Activated CD8-positive, alpha-beta memory T cell treated with anti-CD3 and anti-CD28 coated beads, Interleukin-2, amount 50 U/mL, for 48 hours (primary cell): ENCODE measurements around the gene FZD4.
"Not testable (repeated sequence)": the region's sequence is repeated elsewhere in the genome, so short reads cannot be mapped to it uniquely, and the experiment has no call there.

Experiments
- DNase-seq: peaks from one replicate; pipeline ENCODE4 v3.0.0-alpha.2; 2020

Gene FZD4

DNA sequence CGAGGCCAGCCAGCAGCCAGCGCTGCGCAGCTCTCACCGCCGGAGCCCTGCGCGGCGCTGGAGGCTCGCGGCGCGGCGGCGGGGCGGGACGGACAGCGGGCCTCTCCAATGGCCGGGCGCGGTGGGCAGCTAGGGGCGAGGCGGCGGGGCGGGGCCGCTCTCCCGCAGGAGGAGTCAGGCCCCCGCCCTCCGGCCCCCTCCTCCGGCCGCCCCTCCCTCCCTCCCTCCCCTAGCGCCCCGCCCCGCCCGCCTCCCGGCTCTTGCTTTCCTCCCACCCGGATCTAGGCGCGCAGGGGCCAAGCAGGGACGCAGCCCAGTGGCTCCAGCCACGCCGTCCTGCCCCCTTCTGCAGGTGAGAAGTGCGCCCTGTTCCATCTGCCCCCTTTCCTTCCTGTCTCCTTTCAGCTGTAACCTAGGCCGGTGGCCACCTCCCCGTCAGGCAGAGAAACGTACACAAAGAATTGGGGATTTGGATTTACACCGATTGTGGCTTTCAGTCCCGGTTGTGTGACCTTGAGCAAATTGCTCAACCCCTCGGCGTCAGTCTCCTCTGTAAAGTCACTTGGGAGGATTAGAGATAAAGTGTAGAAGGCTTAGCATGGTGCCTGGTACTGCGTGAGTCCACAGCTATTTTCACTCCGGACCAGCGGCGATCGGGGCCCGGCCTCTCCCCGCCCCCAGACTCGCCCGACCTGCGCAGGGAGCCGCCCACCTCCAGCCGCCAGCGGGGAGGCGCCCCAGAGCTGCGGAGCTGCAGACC lies at the start of gene FZD4:
TSS of gene FZD4 (minus strand) at position 35 of the 760 bp plus-strand sequence. CDS start 310 bp downstream, outside the sequence.
- peak; percentile 82 for DNase-seq

DNA sequence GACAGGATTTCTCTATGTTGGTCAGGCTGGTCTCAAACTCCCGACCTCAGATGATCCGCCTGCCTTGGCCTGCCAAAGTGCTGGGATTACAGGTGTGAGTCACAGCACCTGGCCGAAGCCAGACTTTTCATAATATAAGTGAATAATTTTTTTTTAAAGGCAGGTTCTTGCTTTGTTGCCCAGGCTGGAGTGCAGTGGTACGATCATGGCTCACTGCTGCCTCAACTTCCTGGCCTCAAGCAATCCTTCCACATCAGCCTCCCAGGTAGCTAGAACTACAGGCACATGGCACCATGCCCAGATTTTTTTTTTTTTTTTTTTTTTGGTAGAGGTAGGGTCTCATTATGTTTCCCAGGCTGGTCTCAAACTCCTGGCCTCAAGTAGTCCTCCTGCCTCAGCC lies 49.1 kb upstream of the FZD4 start:
- DNase-seq = not testable (repeated sequence)

DNA sequence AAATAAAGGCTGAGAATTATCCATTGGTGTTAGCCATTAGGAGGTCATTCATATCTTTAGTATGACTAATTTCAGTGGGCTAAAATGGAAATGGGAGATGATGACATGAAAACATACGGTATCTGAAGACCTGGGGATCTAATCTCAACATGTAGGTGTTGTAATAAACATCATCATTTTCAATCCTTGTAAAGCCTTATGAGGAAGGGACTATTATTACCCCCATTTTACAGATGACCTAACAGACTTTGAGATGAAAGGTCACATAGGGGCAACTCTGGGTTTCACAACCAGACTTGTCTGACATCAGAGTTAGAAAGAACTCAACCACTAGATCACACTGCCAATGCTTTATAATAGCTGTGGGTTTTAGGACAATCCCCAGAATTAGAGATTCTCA lies 47.7 kb upstream of the FZD4 start:
- DNase-seq = no peak

DNA sequence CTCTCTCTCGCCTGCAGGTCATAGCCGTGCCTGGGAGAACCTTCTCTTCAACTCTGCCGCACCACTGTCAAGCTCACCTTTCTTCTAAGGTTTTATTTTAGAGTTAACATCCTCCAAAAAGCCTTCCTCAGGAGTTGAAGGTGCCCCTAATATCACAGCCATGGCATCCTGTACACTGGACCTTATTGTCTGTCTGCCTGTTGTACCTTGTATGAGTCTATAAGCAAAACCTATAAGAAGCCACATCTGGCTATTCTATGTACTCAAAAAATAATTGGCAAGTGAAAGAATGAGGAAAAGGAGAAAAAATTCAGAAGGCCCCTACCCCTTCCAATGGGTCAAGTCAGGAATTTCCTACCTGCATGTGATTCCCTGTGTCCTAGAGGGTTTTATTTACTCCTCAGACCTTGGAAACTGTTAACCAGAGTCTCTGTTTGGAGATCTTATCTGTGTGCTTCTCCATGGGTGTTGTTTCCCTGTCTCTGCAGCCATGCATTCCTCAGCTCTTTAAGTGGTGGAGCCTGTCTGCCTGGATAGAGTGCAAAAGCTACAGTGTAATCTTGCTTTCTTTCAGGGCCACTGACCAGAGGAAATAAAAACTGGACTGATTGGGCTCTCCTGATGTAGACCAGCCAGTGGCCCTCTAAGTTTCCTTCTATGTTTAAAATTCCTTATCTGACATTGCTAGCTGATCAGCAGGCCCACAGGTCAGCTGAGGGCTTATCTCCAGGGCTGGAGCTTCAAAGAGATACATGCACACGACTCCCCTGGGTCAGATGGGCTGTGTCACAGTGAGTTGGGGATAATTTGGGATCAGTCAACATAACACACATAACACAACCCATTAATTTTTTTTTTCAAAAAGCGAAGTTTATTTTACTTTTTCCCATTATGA lies 44.9 kb upstream of the FZD4 start:
- no peak for DNase-seq

DNA sequence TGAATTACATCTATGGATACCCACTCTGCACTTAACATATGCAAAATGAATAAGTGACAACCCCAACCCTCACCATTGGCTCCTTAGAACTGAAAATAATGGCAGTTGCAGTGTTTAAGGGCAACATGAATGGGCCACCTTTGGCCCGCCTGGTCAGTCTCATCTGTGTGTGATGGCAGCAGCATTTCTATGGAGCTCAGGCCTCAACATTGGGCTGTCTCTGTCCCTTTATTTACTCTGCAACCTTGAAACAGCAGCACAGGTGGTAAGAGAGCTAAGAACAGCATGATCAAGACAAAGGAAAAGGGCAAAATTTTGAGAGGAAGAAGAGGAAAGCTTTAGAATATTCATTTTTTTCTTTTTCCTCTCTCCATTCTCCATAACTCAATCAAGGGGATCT lies 44.2 kb upstream of the FZD4 start:
- DNase-seq = no peak

DNA sequence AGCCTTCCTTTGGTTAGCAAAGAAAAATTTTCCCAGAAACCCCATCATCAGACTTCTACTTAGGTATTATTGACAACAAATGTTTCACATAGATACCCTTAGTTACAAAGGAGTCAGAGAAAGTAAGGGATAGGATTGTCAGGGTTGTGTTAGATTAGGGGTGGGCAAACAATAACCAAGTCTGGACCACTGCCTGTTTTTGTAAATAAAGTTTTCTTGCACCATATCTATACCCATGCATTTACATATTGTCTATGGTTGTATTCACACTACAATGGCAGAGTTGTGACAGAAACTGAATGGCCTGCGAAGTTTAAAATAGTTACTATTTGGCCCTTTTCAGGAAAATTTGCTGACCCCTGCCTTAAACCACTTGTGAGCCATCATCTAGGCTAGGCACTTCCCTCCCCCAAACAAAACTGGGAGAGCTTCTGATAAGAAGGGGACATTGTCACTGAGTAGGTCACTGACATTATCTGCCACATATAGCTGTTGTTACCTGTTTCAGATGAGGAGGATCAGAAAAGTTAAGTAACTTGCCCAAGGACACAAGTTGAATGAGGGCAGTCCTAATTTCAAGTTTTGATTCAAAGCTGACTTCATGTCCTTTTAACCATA lies 41.9 kb upstream of the FZD4 start:
- no peak for DNase-seq

DNA sequence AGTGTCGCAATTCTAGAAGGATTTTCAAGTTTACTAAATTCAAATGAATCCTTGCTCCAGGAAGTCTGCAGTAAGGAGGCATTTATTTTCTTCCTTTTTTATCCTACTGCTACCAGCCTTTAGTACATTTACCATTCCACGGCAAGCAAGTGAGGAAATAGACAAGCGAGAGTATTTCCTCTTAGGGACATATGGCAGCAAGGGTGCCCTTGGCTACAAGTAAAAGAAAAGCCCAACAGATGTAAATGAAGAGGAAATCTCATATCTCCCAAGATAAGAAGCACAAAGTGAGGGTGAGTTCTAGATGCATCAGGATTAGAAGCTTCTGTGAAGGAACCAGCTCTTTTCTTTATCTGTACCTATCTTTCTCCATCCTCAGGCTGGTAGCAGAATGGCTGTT lies 37.8 kb upstream of the FZD4 start:
- DNase-seq = no peak

DNA sequence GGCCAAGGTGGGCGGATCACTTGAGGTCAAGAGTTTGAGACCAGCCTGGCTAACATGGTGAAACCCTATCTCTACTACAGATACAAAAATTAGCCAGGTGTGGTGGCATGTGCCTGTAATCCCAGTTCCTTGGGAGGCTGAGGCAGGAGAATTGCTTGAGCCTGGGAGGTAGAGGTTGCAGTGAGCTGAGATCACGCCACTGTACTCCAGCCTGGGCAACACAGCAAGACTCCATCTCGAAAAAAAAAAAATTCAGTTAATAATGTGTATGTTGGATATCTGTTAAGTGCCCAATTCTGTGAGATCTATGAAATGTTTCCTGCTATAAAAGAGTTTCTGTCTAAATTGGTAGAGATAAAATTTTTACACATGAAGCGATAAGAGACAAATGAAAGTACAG lies 37.1 kb upstream of the FZD4 start:
- DNase-seq = not testable (repeated sequence)

DNA sequence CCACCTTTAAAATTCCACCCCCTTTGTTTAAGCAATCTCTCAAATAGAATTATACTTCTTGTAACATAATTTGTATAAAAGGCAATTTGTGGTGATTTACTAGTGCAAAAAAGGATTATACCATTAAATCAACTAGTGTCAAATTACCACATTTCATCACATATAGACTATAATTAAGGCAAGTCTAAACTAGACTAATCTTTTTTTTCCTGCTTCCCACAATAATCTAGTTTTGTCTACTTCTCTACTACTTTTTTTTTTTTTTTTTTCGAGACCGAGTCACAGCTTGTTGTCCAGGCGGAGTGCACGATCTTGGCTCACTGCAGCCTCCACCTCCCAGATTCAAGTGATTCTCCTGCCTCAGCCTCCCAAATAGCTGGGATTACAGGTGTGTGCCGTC lies 36.1 kb upstream of the FZD4 start:
- no peak for DNase-seq

DNA sequence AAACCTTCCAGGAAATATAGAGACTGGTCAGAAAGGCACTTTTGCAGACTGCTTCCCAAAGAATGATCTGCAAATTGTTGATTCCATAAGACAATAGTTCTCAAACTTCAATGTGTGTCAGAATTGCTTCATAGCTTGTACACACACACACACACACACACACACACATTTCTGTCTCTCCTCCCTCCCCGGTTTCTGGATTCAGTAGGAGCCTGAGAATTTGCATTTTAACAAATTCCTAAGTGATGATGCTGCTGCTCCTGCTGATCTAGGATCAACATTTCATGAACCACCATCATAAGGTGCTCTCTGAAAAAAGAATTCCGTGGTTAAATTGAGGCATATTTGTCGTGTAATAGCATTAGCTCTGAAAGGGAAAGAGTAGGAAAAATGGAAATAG lies 35.3 kb upstream of the FZD4 start:
- DNase-seq = no peak

DNA sequence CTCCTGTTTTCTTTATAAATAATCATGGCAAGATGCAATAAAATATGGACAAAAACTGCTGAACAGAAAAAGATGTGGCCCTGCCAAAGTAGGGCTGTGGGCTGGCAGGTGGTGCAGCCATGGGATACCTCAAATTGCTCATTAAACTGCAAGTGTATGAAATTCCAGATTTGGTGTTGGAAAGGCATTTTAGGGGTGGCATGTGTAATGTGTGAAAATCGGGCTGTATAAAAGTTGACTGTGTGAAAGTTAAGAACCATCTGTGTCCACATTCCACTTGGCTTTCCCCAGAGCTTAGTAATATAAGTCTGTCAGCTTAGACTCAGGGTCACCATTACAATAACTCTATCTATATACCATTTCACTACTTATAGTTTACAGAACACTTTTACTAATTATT lies 34.8 kb upstream of the FZD4 start:
- DNase-seq = no peak

DNA sequence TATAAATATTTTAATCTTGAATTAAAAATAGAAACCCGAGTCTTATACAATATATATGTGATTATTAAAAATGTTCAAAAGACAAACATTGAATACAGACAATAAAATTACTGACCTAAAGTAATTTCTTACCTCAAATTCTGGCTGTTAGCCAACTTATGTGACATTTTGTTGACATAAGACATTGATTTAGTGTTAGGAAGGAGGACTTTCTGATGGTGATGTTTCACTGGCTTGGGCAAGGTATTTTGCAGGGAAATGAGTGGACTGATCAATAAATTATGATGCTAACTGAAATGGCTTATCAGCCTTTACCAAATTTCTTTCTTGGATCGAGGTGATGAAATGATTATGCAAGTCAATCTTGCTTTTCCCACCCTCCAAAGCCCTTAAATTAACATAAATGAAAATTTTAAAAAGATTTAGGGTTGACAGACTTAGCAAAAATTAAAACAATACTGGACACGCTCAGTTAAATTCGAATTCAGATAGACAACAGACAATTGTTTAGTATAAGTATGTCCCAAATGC lies 33.2 kb upstream of the FZD4 start:
- no peak for DNase-seq

DNA sequence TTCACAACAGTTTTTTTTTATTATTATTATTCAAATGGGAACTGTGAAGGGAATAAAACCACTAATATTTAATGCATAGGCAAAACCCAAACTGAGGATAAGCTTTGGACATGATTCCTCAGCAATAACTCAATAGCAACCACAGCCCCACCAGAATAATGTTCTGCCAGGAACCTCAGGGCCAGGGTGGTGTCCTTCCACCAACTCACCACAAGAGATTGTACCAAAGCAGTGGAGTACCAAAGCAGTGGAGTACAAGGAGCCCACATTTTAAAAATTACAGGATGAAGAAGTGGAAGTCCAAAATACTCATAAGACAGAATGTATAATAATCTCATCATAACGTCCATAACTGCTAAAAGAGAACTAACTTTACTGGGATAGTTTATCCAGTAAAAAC lies 32.5 kb upstream of the FZD4 start:
- DNase-seq = no peak

DNA sequence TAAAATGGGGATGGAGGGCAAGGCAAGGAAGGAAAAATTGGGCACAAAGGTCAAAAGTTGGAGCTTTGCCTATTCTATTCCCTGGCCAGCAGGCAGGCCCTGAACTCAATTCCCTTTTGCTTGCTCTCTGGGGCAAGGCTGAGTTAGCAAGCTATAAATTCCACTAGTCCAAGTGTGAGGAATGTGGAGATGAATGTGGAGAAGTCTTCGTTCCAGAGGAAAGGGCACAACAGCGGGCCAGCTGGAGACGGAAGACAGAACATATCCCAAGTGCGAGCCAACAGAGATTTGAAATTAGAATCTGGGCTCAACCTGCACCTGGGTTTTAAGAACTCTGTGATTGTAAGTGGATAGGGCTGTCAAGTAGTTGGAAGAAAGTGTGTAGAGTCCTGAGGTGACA lies 29.5 kb upstream of the FZD4 start:
- no peak for DNase-seq

DNA sequence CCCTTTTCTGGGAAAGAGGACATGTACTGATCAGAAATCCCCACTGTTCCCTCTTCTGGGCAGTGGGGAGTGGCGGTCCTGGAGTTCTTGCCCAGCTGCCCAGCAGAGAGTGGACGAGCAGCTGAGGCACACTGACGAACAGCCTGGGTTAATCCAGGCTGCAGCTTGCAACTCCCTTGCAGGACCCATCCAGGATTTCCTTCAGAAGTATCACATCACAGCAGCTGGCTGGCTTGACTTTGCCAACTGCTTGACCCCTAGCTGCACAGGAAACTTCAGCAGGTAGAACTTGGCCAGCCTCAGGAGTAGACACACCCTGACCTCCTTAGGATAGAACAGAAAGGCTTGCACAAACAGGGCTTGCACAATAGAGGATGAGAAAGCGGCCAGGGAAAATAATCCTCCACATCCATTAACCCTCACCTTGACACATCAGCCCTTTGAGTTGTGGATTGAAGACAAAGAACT lies 27.9 kb upstream of the FZD4 start:
- DNase-seq = no peak

DNA sequence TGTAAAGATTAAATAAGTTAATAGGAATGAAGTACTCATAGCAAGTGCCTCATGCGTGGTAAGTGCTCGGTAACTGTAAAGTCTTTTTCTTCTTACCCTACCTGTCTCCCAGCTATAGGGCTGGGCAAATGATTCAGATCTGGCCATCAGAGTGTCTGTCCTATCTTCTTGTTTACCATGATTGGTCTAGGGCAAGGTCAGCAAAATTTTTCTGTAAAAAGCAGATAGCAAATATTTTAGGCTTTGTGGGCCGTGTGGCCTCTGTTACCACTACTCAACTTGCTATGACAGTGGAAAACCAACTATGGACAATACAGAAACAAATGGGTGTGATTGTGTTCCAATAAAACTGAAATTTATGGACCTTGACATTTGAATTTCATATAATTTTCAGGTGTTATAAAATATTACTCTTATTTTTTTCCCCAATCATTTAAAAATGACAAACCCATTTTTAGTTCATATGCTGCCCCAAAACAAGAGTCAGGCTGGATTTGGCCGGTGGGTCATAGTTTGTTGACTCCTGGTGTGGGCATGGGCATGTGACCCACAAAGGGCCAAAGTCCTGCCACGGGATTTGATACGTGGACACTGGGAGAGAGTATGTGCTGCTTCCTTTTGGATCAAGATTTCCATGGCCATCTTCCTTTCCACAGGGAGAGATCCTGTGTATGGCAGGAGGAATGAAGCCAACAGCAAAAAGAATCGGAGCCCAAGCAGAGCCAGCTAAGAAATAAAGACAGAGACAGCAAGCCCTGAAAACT lies 26.8 kb upstream of the FZD4 start:
- no peak for DNase-seq

DNA sequence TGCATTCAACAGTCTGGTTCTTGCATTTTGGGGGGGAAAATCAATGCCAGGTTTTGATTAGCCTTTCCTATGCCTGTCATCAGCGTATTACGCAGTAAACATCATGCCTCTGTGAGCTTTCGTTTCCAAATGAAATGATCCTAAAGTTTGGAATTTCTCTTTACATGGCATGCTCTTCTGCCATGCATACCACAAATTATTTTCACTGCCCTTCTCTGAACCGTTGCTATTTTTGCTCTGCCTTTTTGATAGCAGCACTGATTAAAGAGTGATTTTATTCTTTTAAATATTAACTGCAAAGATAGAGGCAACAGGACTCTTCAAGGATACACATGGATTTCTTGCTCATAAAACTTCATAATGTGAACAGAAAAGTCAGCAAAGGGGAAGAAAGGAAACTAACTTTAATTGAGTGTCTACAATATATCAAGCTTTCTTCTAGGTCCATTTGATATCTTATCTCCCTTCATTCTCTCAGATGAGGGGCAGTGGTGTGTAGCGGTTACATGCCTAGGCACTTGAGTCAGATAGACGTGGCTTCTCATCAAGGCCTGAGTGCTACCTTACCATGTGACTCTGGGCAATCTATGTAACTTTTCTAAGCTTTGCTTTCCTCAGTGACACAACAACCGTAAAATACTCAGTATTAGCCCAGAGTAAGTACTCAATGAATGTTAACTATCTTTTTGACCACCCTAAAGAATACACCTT lies 25.0 kb upstream of the FZD4 start:
- no peak for DNase-seq

DNA sequence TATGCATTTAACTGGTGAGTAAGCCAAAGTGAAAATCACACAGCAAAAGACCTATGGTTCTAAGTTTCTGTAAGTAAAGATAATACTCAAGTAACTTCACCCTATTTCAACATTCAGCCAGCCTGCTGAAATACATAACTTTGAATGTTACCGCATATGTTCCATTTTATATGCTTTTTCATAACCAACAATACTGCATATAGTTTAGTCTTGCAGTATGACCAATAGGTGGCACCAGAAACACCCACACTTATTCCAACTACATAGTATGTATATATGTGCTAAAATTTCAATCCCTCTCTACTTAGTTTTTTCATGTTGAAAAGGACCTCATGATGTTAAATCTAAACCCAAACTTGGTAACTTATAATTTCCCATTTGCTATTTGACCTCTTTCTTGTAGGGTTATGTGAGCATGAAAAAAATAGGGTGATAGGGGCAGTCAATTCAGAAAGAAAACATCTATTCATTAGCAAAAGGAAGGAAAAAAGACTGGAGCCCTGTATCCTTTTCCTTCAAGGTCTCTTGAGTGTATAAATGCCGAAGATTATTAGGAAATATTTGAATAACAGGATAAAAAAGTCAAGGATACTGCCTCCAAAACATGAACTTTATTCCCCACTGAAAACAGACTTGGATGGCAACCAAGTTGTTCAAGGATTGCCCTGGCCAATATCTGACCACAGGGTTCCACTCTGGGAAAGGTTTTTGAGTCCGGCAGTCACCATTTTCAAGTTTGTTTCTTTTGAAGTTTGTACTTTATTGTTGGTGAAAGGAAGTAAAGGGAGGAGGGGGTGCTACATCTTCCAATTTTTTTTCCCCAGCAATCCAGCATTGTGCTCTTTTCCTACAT lies 23.8 kb upstream of the FZD4 start:
- no peak for DNase-seq

DNA sequence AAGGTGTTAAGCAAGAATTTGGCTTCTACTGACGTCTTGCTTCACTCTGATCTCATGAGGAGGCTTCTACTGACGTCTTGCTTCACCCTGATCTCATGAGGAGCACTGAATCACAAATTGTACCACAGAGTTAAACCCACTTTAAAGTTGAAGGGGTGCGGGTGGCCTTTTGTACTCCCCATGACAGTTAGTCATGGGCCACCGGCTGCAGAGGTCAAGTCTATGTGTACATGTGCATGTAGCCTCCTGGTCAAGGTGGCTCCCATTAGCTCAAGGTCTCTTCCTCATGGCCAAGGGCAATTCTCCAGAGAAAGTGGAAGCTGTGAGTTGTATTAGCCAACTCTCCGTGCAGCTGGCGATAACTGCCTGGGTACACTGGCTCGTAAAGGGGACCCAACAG lies 23.1 kb upstream of the FZD4 start:
- DNase-seq = no peak

DNA sequence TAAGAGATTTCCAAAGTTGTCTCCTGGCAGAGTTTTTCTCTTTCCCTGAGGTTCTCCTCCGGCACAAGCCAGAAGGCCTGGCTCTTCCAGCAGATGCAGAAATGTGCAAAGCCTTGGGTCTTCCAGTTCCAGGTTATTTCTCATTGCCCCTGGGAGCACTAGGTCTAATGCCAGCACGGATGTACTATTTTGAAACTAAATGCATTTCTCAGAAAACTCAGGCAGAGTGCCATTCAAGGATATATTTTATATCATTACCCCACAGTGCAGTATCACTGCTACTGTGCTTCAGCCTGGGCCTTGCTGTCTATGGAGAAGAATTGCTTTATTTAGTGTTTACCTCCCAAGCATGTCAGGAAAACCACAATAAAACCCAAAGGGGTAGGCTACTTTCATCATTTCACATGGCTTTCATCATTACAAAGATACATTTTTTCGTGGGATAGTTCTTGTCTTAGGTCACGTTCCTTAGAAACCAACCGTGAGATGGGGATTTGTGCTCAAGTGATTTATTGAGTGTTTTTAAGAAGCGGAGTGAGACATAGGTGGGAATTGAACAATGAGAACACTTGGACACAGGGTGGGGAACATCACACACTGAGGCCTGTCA lies 22.4 kb upstream of the FZD4 start:
- no peak for DNase-seq

DNA sequence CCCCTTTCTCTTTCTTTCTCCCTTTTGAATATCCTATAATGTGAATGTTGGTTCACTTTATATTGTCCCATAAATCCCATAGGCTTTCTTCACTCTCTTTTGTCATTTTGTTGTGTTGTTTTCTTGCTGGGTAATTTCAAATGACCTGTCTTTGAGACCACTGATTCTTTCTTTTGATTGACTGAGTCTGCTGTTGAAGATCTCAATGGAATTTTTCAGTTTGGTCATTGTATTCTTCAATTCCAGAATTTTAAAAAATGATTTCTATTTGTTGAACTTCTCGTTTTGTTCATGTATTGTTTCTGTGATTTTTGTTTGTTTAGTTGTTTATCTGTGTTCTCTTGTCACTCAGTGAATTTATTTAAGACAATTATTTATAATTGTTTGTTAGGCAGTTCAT lies 17.5 kb upstream of the FZD4 start:
- no peak for DNase-seq
